Stimulated activated CD4-positive, alpha-beta T cell treated with anti-CD3 and anti-CD28 coated beads, Interleukin-1b, Interleukin-23, amount 100 ng/mL, for 24 hours (primary cell): Measurements from ENCODE around the gene HAND1.

Source experiments
- DNase-seq, 4 experiments: peaks; one replicate each; pipeline ENCODE4 v3.0.0-alpha.2; 2020; ENCODE audit warnings: low read depth in 4 of 4, low spot score in 1 of 4

Gene HAND1

GRCh38 chr5:154479944-154480750, 2.1 kb upstream of the HAND1 start:
- DNase-seq = no peak

- no peak for DNase-seq
These were observed 1.3 kb upstream of the HAND1 start for GRCh38 chr5:154479160-154479943.

- no peak for DNase-seq
These were observed 729 bp upstream of the HAND1 start for GRCh38 chr5:154478752-154479159.

- DNase-seq = no peak
These were observed 424 bp downstream of the HAND1 start for GRCh38 chr5:154477382-154478223.

GRCh38 chr5:154476354-154477205, 1.4 kb downstream of the HAND1 start:
- no peak for DNase-seq

- DNase-seq = no peak
These were observed 2.3 kb downstream of the HAND1 start for GRCh38 chr5:154475591-154476353.

- no peak for DNase-seq
These were observed 3.4 kb downstream of the HAND1 start for GRCh38 chr5:154474396-154475334.

- no peak for DNase-seq
These were observed 4.3 kb downstream of the HAND1 start for GRCh38 chr5:154473581-154474283.

GRCh38 chr5:154472871-154473580, 5.0 kb downstream of the HAND1 start:
- no peak for DNase-seq

- DNase-seq = no peak
These were observed 6.8 kb downstream of the HAND1 start for GRCh38 chr5:154470947-154471870.

GRCh38 chr5:154470137-154470536, 7.9 kb downstream of the HAND1 start:
- no peak for DNase-seq

GRCh38 chr5:154467655-154468354, 10.2 kb downstream of the HAND1 start:
- DNase-seq = peak; percentile 67 to 75 (median 74)

- DNase-seq = no peak
These were observed 11.4 kb downstream of the HAND1 start for GRCh38 chr5:154466671-154467070.

GRCh38 chr5:154466147-154466546, 11.9 kb downstream of the HAND1 start:
- no peak for DNase-seq

GRCh38 chr5:154465169-154465568, 12.9 kb downstream of the HAND1 start:
- DNase-seq = no peak

- no peak for DNase-seq
These were observed 13.6 kb downstream of the HAND1 start for GRCh38 chr5:154464438-154464837.
